Activated CD8-positive, alpha-beta T cell treated with anti-CD3 and anti-CD28 coated beads, Interleukin-2, amount 10 ng/mL, durations not matched to agents 7 days and 5 days (primary cell): Measurements from ENCODE around the gene PNPLA5. TPM values are rescaled to one million over a fixed set of nuclear protein-coding genes. Genes with fewer than 3 reads are reported as not detected.

Experiments used
- ATAC-seq: fragments of 150-1000 bp; cut with Tn5 transposase; one replicate; pipeline ENCODE4 v1.10.0; 2021; ENCODE audit warnings: moderate library complexity
- CTCF ChIA-PET: fragments of 350-600 bp; sonication (Branson Sonifier 250); formaldehyde crosslinking; loops from one replicate; lab custom pipeline; 2021; ENCODE audit warnings: antibody characterized with exemption; lab: Charles Lee
- POLR2A ChIA-PET: fragments of 350-600 bp; sonication (Branson Sonifier 250); formaldehyde crosslinking; loops from one replicate; lab custom pipeline; 2021; ENCODE audit warnings: antibody characterized with exemption; lab: Charles Lee
- DNase-seq: peaks from one replicate; pipeline ENCODE4 v3.0.0-alpha.2; 2020
- H3K27ac Mint-ChIP-seq: one replicate; pipeline ENCODE4 v1.8.0; 2021; ENCODE audit warnings: mild to moderate bottlenecking, mixed read lengths
- H3K27me3 Mint-ChIP-seq: one replicate; pipeline ENCODE4 v1.8.0; 2021; ENCODE audit warnings: low read depth, mixed read lengths
- H3K36me3 Mint-ChIP-seq: one replicate; pipeline ENCODE4 v1.8.0; 2021; ENCODE audit warnings: low read depth, mixed read lengths
- H3K4me1 Mint-ChIP-seq: one replicate; pipeline ENCODE4 v1.8.0; 2021; ENCODE audit warnings: low read depth, mixed read lengths
- H3K4me3 Mint-ChIP-seq: one replicate; pipeline ENCODE4 v1.8.0; 2021; ENCODE audit warnings: mild to moderate bottlenecking, mixed read lengths
- H3K9me3 Mint-ChIP-seq: one replicate; pipeline ENCODE4 v1.8.0; 2022; ENCODE audit warnings: mixed read lengths; ENCODE audit not compliant: insufficient read depth
- total RNA-seq, 2 experiments: library from RNA; stranded (reverse); gene quantifications; one replicate each; pipeline ENCODE4 v1.2.3, GENCODE V29; 2021

Gene PNPLA5
- total RNA-seq, 2 experiments from 2014 or later: not detected

DNA sequence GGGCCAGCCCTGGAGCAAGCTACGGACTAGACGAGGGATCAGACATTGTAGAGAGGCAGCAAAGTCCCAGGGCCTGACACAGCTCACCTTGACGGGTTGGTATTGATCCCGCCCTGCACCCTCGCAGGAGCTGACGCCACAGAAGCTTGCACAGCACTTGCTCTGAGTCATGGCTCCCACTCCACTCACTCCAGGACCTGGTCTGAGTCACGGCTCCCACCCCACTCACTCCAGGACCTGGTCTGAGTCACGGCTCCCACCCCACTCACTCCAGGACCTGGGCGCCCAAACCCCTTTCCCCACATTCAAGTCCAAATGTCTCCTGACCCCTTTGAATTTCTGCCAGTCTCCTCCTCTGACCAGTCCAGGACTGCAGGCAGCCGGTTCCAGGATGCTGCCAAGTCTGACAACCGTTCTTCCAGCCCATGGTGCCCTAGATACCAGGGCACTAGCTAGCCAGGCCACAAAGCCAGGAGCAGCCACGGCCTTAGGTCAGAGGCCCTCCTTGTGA lies 6.0 kb upstream of the PNPLA5 start:
- POLR2A ChIA-PET: no interaction called here
- Mint-ChIP-seq H3K4me1 (no peaks in the 10 kb centered on the region), H3K9me3 (no peaks in the 10 kb centered on the region), H3K36me3 (no peaks in the 10 kb centered on the region), H3K27me3 (peaks cover 3% of the 10 kb centered on the region), H3K27ac (no peak overlapping the region), H3K4me3 (no peak overlapping the region)
- DNase-seq (no peak), ATAC-seq (no peak)
- CTCF ChIA-PET: interaction anchor here (0.7 to 2.6 kb wide), 4 partner anchors 13 to 48 kb away, joined by 3 to 10 read pairs (median 6); no protein-coding TSS in a partner anchor

DNA sequence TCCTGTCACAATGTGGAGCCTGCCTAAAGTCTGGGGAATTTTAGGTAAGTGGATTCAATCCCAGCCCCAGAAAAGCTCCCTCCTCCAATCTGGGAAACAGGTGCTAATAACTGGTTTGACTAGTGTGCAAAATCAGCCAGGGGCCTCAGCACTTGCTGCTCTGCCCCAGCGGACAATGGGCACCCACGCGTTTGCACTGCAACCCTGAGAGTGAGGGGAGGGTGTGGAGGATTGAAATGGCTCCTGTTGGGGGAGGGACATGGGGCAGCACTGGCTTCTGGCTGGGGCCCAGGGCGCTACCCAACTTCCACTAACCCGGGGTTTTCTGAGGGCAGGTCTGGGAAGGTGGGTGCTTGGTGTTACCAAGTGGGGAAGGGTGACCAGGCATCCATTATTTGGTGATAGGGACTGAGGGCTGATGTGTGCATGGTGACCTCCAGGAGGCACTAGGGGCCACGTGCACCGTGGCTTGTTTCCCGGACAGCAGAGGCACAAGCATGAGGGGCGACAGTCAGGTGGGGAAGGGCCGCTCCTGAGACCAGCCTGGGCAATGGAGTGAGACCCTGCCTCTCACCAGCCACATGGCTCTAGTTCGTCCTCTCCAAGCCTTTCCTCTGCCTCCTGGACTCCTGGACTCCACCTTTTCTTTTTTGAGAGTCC lies 4.3 kb upstream of the PNPLA5 start:
- no peaks in the 10 kb centered on the region for H3K9me3 Mint-ChIP-seq
- CTCF ChIA-PET: no interaction called here
- ATAC-seq: no peak

DNA sequence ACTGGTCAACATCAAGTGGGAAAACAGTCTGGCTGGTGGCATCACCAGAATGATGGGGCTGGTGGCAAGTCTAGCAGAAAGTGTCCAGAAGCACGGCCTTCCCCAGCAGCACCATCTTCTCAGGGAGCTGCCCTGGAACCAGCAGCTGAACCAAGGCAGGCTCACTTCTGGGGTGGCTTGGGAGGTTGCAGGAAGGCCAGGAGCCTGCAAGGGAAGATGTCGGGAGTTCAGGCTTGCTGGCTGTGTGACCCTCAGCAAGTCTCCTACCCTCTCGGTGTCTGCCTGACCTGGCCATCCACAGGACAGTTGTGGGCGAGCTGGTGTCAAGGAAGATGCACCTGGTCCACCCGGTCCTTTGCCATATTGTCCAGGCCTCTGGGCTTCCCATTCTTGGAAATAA lies 2.3 kb upstream of the PNPLA5 start:
- Mint-ChIP-seq H3K27ac (no peak overlapping the region), H3K36me3 (no peaks in the 10 kb centered on the region), H3K27me3 (peaks cover 19% of the 10 kb centered on the region), H3K4me1 (peaks cover 2% of the 10 kb centered on the region), H3K9me3 (no peaks in the 10 kb centered on the region), H3K4me3 (no peak overlapping the region)
- ChIA-PET CTCF (interaction anchor here (1.7 kb wide), 1 partner anchor 9 kb away, joined by 4 read pairs; no protein-coding TSS in a partner anchor), POLR2A (no interaction called here)
- DNase-seq (no peak), ATAC-seq (no peak)

More for the DNA sequence above, 4.3 kb upstream of the PNPLA5 start:
- DNase-seq: no peak
- no peak overlapping the region for H3K4me3 Mint-ChIP-seq
- POLR2A ChIA-PET: no interaction called here
- no peak overlapping the region for H3K27ac Mint-ChIP-seq
- H3K36me3 Mint-ChIP-seq: no peaks in the 10 kb centered on the region
- peaks cover 12% of the 10 kb centered on the region for H3K27me3 Mint-ChIP-seq
- peaks cover 2% of the 10 kb centered on the region for H3K4me1 Mint-ChIP-seq

DNA sequence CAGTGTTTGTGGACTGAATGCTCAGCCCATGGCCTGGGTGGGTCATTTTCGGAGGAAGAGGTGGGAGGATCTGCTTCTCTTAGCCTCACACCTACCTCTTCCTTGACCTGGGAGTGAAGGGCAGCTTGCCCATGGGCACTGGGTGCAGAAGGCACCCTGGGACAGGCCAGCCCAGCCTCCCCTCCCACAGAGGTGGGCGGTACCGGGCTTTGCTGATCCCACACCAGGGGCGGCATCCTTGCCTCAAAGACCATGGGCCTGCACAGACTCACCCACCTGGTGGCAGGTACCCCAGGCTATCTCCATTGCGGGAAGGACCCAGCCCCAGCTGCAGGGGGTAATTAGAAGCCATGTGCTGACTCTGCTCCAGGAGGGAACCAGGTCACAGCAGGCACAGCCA lies 1.5 kb upstream of the PNPLA5 start:
- Mint-ChIP-seq H3K4me1 (peaks cover 2% of the 10 kb centered on the region), H3K27ac (no peak overlapping the region), H3K36me3 (no peaks in the 10 kb centered on the region), H3K9me3 (no peaks in the 10 kb centered on the region), H3K4me3 (no peak overlapping the region), H3K27me3 (peaks cover 23% of the 10 kb centered on the region)
- ATAC-seq: no peak
- ChIA-PET POLR2A (no interaction called here), CTCF (interaction anchor here (0.8 kb wide), 1 partner anchor 10 kb away, joined by 3 read pairs; no protein-coding TSS in a partner anchor)
- no peak for DNase-seq

DNA sequence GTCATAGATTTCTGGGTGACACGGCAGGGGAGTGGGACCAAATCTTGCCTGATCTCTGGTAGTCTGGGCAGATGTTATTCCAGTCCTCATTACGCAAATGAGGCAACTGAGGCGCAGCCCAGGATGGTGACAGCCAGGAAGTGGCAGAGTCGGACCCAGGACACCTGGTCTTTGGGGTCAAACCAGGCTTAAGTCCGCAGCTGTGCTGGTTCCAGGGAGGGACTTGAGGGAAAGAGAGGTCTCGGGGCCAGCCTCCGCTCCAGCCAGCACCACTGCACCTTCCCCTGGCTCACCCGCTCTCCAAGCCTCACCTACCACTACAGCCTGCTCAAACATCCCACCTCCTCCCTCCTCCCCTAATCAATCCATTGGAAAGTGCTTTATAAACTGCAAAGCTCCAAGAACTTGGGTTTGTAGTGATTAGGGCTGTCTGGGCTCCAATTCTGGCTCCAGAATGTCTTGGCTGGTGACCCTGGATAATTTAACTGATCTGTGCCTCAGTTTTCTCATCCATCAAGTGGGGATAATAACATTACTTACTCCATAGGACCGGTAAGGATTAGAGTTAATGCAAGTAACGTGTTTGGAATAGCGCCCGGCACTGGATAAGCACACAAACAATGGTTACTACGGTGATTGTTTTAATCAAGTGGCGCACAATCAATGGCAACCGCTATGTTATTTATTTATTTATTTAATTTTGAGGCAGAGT lies 526 bp upstream of the PNPLA5 start:
- Mint-ChIP-seq H3K4me1 (peaks cover 2% of the 10 kb centered on the region), H3K36me3 (no peaks in the 10 kb centered on the region), H3K9me3 (no peaks in the 10 kb centered on the region), H3K27ac (no peak overlapping the region), H3K4me3 (no peak overlapping the region), H3K27me3 (peaks cover 23% of the 10 kb centered on the region)
- ATAC-seq: no peak
- ChIA-PET CTCF (interaction anchor here (0.8 to 1.7 kb wide), 2 partner anchors 9 kb away, joined by 3 to 5 read pairs; no protein-coding TSS in a partner anchor), POLR2A (no interaction called here)
- no peak for DNase-seq

DNA sequence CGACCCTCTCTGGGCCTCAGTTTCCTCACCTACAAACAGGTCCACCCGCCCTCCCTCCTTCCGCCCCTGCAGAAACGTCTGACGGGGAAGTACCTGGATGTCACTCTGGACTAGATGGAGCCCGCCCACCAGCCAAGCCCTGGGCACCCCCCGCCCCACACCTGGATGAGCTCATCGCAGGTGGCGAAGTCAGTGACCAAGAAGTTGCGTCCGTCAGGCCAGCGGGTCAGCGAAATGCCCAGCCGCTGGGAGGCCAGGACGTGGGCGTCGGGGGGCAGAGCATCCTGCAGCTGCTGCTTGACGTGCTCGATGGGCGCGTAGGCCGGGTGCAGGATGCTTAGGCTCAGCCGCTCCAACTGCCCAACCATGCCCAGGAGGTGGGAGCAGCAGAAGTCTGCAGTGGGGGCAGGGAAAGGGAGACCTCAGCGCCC lies 897 bp downstream of the PNPLA5 start:
- ChIA-PET POLR2A (interaction anchor here (1.1 kb wide), 1 partner anchor 12 kb away, joined by 4 read pairs; no protein-coding TSS in a partner anchor), CTCF (interaction anchor here (1.7 kb wide), 1 partner anchor 8 kb away, joined by 5 read pairs; no protein-coding TSS in a partner anchor)
- no peaks in the 10 kb centered on the region for H3K9me3 Mint-ChIP-seq
- H3K27ac Mint-ChIP-seq: no peak overlapping the region
- DNase-seq (no peak), ATAC-seq (no peak)
- no peak overlapping the region for H3K4me3 Mint-ChIP-seq
- peaks cover 23% of the 10 kb centered on the region for H3K27me3 Mint-ChIP-seq
- H3K36me3 Mint-ChIP-seq: no peaks in the 10 kb centered on the region
- H3K4me1 Mint-ChIP-seq: peaks cover 2% of the 10 kb centered on the region

DNA sequence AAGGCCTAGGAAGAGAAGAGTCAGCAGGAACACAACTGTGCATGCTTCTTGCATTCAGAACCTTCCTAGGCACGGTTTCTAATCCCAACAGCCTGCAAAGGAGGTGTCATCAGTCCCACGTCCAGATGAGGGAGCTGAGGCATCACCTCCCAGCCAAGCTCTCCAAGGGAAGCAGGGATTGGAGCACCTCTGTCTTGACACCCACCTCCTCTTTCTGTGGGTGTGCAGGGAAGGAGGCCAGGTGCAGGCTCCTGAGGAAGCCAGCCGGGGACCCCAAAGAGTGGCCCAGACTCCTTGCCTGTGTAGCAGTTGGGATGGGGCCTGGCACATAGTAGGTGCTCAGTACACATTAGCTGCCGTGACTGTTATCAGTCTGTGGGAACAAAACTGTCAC lies 2.0 kb downstream of the PNPLA5 start:
- Mint-ChIP-seq H3K27ac (no peak overlapping the region), H3K4me3 (no peak overlapping the region), H3K4me1 (peaks cover 2% of the 10 kb centered on the region), H3K27me3 (peaks cover 23% of the 10 kb centered on the region), H3K9me3 (no peaks in the 10 kb centered on the region), H3K36me3 (no peaks in the 10 kb centered on the region)
- no peak for ATAC-seq
- DNase-seq: no peak
- CTCF ChIA-PET: no interaction called here
- POLR2A ChIA-PET: no interaction called here

DNA sequence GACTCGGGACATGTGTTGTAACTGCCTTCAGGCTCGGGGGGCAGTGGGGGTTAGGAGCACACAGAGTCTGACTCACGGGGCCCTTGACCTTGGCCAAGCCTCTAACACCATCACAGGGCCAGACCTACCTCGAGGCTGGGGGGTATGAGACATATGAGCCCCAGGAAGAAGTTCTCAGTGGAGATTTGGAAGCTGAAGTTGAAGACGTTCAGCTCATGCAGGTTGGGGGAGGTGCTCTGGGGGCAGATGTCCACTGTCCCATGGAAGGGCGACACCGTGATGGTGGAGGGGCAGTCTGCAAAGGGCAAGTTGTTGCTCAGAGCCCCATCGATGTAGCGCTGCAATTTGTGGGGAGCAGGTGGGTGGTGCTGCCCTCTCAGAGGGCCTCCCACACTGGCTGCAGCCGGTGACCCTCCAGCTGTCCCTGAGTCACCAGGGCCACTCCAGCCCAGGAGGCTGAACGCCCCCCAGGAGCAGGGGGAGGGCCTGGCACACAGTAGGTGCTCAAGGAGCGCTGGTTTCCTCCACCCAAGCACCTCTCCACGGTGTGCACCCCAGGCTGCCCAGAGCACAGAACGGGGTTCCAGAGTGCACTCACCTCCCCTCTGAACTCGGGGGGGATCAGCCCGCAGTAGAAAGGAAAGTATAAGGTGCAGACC lies 2.5 kb downstream of the PNPLA5 start:
- Mint-ChIP-seq H3K36me3 (no peaks in the 10 kb centered on the region), H3K27me3 (peaks cover 23% of the 10 kb centered on the region), H3K4me3 (no peak overlapping the region), H3K9me3 (no peaks in the 10 kb centered on the region), H3K4me1 (peaks cover 2% of the 10 kb centered on the region), H3K27ac (no peak overlapping the region)
- POLR2A ChIA-PET: no interaction called here
- no peak for DNase-seq
- CTCF ChIA-PET: no interaction called here
- no peak for ATAC-seq

DNA sequence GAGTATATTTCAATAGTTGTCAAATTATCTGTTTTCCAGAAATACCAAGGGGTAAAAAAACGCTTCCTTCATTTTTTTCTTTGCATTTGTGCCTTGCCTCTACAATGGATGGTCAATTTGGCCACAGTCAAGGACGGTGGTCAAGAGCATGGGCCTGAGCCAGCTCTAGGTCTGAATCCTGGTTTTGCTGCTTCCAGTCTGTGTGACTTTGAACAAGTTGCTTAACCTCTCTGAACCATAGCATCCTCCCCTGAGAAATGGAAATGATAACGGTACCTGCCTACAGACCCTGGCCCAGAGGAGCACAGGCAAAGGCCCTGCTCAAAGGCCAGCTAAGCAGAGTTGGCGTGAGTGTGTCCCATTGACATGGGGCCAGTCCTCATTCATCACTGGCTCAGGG lies 3.1 kb downstream of the PNPLA5 start:
- DNase-seq: no peak
- Mint-ChIP-seq H3K9me3 (no peaks in the 10 kb centered on the region), H3K4me1 (peaks cover 2% of the 10 kb centered on the region), H3K27me3 (peaks cover 23% of the 10 kb centered on the region), H3K27ac (no peak overlapping the region), H3K36me3 (no peaks in the 10 kb centered on the region), H3K4me3 (no peak overlapping the region)
- no peak for ATAC-seq
- ChIA-PET POLR2A (no interaction called here), CTCF (no interaction called here)

DNA sequence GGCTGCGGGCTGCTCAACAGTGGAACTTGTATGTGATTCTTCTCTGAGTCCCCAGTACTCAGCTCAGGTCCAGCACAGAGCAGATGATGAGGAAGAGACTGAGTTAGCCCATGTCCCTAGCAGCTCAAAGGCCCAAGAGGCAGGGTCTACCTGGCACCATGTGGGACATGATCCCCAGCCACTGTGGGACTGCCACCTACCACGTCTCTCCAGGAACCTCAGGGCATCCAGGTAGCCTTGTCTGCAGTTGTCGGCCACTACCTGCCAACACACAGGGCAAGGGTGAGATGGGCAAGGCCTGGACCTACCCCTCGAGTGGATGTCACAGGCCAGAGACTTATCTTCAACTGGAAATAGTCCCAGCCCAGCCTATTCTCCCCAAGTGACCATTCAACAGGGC lies 4.4 kb downstream of the PNPLA5 start:
- ChIA-PET POLR2A (no interaction called here), CTCF (interaction anchor here (1.2 kb wide), 1 partner anchor 13 kb away, joined by 6 read pairs; no protein-coding TSS in a partner anchor)
- Mint-ChIP-seq H3K27ac (no peak overlapping the region), H3K4me1 (peaks cover 2% of the 10 kb centered on the region), H3K4me3 (no peak overlapping the region), H3K36me3 (no peaks in the 10 kb centered on the region), H3K9me3 (no peaks in the 10 kb centered on the region), H3K27me3 (peaks cover 21% of the 10 kb centered on the region)
- DNase-seq (no peak), ATAC-seq (no peak)

DNA sequence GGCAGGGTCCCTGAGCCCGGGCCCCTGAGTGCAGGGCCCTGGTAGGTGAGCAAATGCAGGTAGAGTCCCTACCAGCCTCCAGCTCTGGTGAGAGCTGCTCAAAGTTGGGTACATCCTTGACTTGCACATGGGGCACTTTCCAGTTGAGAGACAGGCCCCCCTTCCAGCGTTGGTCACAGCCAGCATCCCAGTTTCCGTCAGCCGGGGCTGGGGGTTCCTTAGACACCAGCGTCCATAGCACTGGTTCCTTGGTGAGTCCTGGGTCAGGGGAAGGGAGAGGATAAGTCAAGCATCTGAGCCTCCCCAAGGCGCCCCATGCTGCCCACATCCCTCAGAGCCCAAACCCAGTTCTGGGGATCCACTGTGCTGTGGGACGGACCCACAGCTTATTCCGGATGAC lies 5.6 kb downstream of the PNPLA5 start:
- peaks cover 12% of the 10 kb centered on the region for H3K27me3 Mint-ChIP-seq
- H3K4me1 Mint-ChIP-seq: no peaks in the 10 kb centered on the region
- H3K27ac Mint-ChIP-seq: no peak overlapping the region
- H3K4me3 Mint-ChIP-seq: no peak overlapping the region
- ATAC-seq (no peak), DNase-seq (no peak)
- ChIA-PET CTCF (interaction anchor here (1.1 to 1.2 kb wide), 2 partner anchors 14 to 200 kb away, joined by 3 to 6 read pairs; no protein-coding TSS in a partner anchor), POLR2A (no interaction called here)
- no peaks in the 10 kb centered on the region for H3K9me3 Mint-ChIP-seq
- no peaks in the 10 kb centered on the region for H3K36me3 Mint-ChIP-seq
